Measurements from ENCODE around the gene SLC16A5. TPM values are rescaled to one million over a fixed set of nuclear protein-coding genes. Genes with fewer than 3 reads are reported as not detected.

Gene SLC16A5
- total RNA-seq, 1 experiment from 2014 or later = 32.4 TPM

DNA sequence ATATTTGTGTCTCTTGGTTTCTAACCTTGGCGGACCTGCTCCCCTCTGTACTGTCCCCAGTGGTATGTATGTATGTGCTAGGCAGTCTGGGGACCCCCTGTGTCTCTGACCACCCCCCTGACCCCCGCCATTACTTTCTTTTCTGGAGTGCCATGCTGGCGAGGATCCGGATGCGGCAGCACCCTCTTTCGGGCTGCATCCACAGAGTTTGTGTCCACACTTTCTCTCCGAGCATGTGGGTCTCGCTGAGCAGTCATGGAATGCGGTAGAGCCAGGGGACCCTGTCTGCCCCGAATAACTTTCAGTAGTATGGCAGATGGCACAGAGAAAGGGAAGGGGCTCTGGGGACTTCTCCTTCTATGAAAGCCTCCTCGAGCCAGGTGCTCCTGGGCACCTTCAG lies 23.7 kb upstream of the SLC16A5 start (continued):
- TF ChIP-seq, protein P1, sequence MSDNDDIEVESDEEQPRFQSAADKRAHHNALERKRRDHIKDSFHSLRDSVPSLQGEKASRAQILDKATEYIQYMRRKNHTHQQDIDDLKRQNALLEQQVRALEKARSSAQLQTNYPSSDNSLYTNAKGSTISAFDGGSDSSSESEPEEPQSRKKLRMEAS (CRISPR knock-in tag; IDR thresholded peaks at IDR 0.05) = no peak
- TF ChIP-seq, protein P2, sequence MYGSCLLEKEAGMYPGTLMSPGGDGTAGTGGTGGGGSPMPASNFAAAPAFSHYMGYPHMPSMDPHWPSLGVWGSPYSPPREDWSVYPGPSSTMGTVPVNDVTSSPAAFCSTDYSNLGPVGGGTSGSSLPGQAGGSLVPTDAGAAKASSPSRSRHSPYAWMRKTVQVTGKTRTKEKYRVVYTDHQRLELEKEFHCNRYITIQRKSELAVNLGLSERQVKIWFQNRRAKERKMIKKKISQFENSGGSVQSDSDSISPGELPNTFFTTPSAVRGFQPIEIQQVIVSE (CRISPR knock-in tag; IDR thresholded peaks at IDR 0.05; ENCODE audit: borderline replicate concordance) = no peak
- TF ChIP-seq ZNF219 (CRISPR knock-in tag; IDR thresholded peaks at IDR 0.05; ENCODE audit: borderline replicate concordance) (no peak), NR1H2 (CRISPR knock-in tag; IDR thresholded peaks at IDR 0.05) (no peak), ZNF263 (CRISPR knock-in tag; IDR thresholded peaks at IDR 0.05; ENCODE audit: low read depth) (no peak), ZNF232 (CRISPR knock-in tag; IDR thresholded peaks at IDR 0.05) (no peak), EMX1 (CRISPR knock-in tag; IDR thresholded peaks at IDR 0.05) (no peak), CBFB (CRISPR knock-in tag; IDR thresholded peaks at IDR 0.05; ENCODE audit: low read depth) (no peak), IRF2 (CRISPR knock-in tag; IDR thresholded peaks at IDR 0.05; ENCODE audit: borderline replicate concordance, low read depth) (no peak), NFATC4 (CRISPR knock-in tag; IDR thresholded peaks at IDR 0.05) (no peak)
- TF ChIP-seq, protein P3, sequence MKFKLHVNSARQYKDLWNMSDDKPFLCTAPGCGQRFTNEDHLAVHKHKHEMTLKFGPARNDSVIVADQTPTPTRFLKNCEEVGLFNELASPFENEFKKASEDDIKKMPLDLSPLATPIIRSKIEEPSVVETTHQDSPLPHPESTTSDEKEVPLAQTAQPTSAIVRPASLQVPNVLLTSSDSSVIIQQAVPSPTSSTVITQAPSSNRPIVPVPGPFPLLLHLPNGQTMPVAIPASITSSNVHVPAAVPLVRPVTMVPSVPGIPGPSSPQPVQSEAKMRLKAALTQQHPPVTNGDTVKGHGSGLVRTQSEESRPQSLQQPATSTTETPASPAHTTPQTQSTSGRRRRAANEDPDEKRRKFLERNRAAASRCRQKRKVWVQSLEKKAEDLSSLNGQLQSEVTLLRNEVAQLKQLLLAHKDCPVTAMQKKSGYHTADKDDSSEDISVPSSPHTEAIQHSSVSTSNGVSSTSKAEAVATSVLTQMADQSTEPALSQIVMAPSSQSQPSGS (CRISPR knock-in tag; IDR thresholded peaks at IDR 0.05; ENCODE audit: borderline replicate concordance, low read depth) = no peak
- TF ChIP-seq, protein P4, sequence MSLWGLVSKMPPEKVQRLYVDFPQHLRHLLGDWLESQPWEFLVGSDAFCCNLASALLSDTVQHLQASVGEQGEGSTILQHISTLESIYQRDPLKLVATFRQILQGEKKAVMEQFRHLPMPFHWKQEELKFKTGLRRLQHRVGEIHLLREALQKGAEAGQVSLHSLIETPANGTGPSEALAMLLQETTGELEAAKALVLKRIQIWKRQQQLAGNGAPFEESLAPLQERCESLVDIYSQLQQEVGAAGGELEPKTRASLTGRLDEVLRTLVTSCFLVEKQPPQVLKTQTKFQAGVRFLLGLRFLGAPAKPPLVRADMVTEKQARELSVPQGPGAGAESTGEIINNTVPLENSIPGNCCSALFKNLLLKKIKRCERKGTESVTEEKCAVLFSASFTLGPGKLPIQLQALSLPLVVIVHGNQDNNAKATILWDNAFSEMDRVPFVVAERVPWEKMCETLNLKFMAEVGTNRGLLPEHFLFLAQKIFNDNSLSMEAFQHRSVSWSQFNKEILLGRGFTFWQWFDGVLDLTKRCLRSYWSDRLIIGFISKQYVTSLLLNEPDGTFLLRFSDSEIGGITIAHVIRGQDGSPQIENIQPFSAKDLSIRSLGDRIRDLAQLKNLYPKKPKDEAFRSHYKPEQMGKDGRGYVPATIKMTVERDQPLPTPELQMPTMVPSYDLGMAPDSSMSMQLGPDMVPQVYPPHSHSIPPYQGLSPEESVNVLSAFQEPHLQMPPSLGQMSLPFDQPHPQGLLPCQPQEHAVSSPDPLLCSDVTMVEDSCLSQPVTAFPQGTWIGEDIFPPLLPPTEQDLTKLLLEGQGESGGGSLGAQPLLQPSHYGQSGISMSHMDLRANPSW (CRISPR knock-in tag; conservative IDR thresholded peaks at IDR 0.05; ENCODE audit: low read depth) = no peak

DNA sequence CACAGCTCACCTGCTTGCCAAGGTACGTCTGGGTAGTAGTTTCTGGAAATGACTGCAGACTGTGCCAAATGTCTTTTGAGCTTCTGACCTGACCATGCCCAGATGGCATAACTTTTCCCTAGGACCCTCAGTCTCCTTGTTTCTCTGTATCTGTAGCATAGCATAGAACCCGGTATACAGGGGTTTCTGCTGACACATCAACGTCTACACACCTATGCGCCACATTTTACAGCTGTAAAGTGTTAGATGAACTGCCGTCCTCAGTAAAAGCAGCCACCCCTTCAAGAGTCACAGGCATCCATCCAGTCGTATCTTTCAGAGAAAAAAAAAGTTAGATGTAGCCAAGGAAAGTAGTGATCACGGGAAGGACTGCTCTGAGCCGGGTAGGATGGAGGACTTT lies 23.3 kb upstream of the SLC16A5 start:
- Mint-ChIP-seq H3K4me3 (no peak overlapping the region), H3K27ac (no peak overlapping the region)
- POLR2A ChIA-PET = interaction anchor here (1.0 kb wide), 1 partner anchor 40 kb away, joined by 6 read pairs; no protein-coding TSS in a partner anchor

DNA sequence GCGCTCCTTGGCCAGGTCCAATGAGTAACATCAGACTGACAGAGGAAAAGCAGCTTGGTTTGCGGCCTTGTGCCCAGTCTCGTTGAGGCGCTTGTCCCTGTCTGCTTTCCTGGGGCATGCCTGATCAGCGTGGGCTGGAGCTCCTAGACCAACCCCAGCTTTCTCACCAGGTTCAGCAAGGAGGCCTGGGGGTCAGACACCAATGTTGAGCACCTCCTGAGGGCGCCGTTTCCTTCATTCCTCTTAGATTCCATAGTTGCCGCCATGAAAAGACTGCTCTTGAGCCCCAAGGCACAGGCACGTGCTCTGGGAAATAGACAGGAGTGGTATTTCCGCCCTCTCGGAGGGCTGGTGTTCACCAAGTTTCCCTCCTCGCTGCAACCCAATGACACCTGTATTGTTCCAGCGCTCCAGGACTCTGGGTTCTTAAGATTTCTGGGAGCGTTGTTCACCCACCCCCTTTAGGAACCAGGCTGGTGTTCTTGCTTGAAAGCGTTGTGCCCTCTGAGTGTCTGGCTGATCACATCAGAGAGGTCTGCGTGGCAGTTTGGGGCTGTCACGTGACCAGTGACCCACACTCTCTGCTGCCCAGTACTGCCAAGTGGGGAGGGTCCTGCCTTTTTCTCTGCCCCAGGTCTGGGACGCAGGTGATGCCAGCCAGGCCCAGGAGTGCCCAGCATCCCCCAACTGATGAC lies 22.7 kb upstream of the SLC16A5 start:
- H3K4me3 Mint-ChIP-seq = no peak overlapping the region
- no peak overlapping the region for H3K27ac Mint-ChIP-seq
- H3K27me3 Mint-ChIP-seq (ENCODE audit: low read depth) = no peaks in the 10 kb centered on the region
- ChIA-PET CTCF (interaction anchor here (0.6 to 3.3 kb wide), 13 partner anchors 8 to 138 kb away, joined by 3 to 18 read pairs (median 6); partner anchors contain the start of genes ARMC7, KCTD2, NT5C and SLC16A5), POLR2A (interaction anchor here (1.0 kb wide), 1 partner anchor 39 kb away, joined by 6 read pairs; no protein-coding TSS in a partner anchor)
- H3K36me3 Mint-ChIP-seq = peaks cover 45% of the 10 kb centered on the region
- H3K4me1 Mint-ChIP-seq = no peaks in the 10 kb centered on the region
- H3K9me3 Mint-ChIP-seq = no peaks in the 10 kb centered on the region
- ATAC-seq = peak; percentile 52
- peak; percentile 48 for DNase-seq (ENCODE audit: low spot score)
- TF ChIP-seq TP53 (CRISPR knock-in tag; IDR thresholded peaks at IDR 0.05) (no peak), ETV6 (CRISPR knock-in tag; IDR thresholded peaks at IDR 0.05) (no peak), SOX15 (CRISPR knock-in tag; IDR thresholded peaks at IDR 0.05) (no peak), SP1 (CRISPR knock-in tag; conservative IDR thresholded peaks at IDR 0.05) (no peak), GABPB1 (CRISPR knock-in tag; IDR thresholded peaks at IDR 0.05) (no peak), ZNF219 (CRISPR knock-in tag; IDR thresholded peaks at IDR 0.05; ENCODE audit: borderline replicate concordance) (no peak)
- TF ChIP-seq, protein P5, sequence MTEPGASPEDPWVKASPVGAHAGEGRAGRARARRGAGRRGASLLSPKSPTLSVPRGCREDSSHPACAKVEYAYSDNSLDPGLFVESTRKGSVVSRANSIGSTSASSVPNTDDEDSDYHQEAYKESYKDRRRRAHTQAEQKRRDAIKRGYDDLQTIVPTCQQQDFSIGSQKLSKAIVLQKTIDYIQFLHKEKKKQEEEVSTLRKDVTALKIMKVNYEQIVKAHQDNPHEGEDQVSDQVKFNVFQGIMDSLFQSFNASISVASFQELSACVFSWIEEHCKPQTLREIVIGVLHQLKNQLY (CRISPR knock-in tag; IDR thresholded peaks at IDR 0.05) = no peak
- TF ChIP-seq, protein P6, sequence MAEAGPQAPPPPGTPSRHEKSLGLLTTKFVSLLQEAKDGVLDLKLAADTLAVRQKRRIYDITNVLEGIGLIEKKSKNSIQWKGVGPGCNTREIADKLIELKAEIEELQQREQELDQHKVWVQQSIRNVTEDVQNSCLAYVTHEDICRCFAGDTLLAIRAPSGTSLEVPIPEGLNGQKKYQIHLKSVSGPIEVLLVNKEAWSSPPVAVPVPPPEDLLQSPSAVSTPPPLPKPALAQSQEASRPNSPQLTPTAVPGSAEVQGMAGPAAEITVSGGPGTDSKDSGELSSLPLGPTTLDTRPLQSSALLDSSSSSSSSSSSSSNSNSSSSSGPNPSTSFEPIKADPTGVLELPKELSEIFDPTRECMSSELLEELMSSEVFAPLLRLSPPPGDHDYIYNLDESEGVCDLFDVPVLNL (CRISPR knock-in tag; IDR thresholded peaks at IDR 0.05; ENCODE audit: borderline replicate concordance, low read depth) = no peak

More for the DNA sequence above, 23.3 kb upstream of the SLC16A5 start:
- no peak for ATAC-seq
- DNase-seq (ENCODE audit: low spot score) = no peak
- H3K4me1 Mint-ChIP-seq = no peaks in the 10 kb centered on the region
- H3K27me3 Mint-ChIP-seq (ENCODE audit: low read depth) = no peaks in the 10 kb centered on the region
- CTCF ChIA-PET = interaction anchor here (0.6 to 3.3 kb wide), 13 partner anchors 9 to 139 kb away, joined by 3 to 18 read pairs (median 6); partner anchors contain the start of genes ARMC7, KCTD2, NT5C and SLC16A5
- no peak for TF ChIP-seq NFYB (CRISPR knock-in tag; conservative IDR thresholded peaks at IDR 0.05; ENCODE audit: low read depth)
- TF ChIP-seq, protein P7, sequence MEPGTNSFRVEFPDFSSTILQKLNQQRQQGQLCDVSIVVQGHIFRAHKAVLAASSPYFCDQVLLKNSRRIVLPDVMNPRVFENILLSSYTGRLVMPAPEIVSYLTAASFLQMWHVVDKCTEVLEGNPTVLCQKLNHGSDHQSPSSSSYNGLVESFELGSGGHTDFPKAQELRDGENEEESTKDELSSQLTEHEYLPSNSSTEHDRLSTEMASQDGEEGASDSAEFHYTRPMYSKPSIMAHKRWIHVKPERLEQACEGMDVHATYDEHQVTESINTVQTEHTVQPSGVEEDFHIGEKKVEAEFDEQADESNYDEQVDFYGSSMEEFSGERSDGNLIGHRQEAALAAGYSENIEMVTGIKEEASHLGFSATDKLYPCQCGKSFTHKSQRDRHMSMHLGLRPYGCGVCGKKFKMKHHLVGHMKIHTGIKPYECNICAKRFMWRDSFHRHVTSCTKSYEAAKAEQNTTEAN (CRISPR knock-in tag; IDR thresholded peaks at IDR 0.05) = no peak
- TF ChIP-seq TP53 (CRISPR knock-in tag; IDR thresholded peaks at IDR 0.05) = no peak
- H3K9me3 Mint-ChIP-seq = no peaks in the 10 kb centered on the region
- peaks cover 51% of the 10 kb centered on the region for H3K36me3 Mint-ChIP-seq
